GM23338 (cell line): ENCODE data around the gene DLX2.

ENCODE experiments used
- EZH2 ChIP-seq: fragments of 200-600 bp; sonication (generic); IDR thresholded peaks from one replicate; pipeline ENCODE4 v1.8.0; 2017; ENCODE audit warnings: antibody characterized with exemption, mild to moderate bottlenecking, low read depth; ENCODE audit not compliant: unreplicated experiment
- EZH2phosphoT487 ChIP-seq: fragments of 200-600 bp; sonication (generic); IDR thresholded peaks from one replicate; pipeline ENCODE4 v1.8.1; 2018; ENCODE audit warnings: antibody characterized with exemption; ENCODE audit not compliant: unreplicated experiment
- POLR2AphosphoS5 ChIP-seq: IDR thresholded peaks from 2 replicates; pipeline ENCODE4 v1.6.1; 2016; ENCODE audit warnings: antibody characterized with exemption, low read depth
- STAT1 ChIP-seq: IDR thresholded peaks from one replicate; pipeline ENCODE4 v1.6.1; 2016; ENCODE audit warnings: antibody characterized with exemption; ENCODE audit not compliant: unreplicated experiment
- TF ChIP-seq, protein P1 (sequence below), 2 experiments: fragments of 200-600 bp in 1 of 2; sonication (generic) in 1 of 2; conservative IDR thresholded peaks; 2 replicates each; pipeline versions ENCODE4 v1.5.1 to v1.6.1; 2016 to 2017; ENCODE audit warnings: antibody characterized with exemption in 2 of 2, low read depth in 2 of 2, mild to moderate bottlenecking in 2 of 2, moderate library complexity in 1 of 2
- TF ChIP-seq, protein P2 (sequence below): IDR thresholded peaks from one replicate; pipeline ENCODE4 v1.6.1; 2018; ENCODE audit warnings: antibody characterized with exemption; ENCODE audit not compliant: unreplicated experiment
- TF ChIP-seq, protein P3 (sequence below): fragments of 250-450 bp; sonication (Bioruptor Pico); IDR thresholded peaks from 2 replicates; pipeline ENCODE4 v1.5.0; 2020; ENCODE audit warnings: mild to moderate bottlenecking, moderate library complexity
- TF ChIP-seq, protein P4 (sequence below): IDR thresholded peaks from 2 replicates; pipeline ENCODE4 v1.6.1; 2016; ENCODE audit warnings: antibody characterized with exemption

DNA sequence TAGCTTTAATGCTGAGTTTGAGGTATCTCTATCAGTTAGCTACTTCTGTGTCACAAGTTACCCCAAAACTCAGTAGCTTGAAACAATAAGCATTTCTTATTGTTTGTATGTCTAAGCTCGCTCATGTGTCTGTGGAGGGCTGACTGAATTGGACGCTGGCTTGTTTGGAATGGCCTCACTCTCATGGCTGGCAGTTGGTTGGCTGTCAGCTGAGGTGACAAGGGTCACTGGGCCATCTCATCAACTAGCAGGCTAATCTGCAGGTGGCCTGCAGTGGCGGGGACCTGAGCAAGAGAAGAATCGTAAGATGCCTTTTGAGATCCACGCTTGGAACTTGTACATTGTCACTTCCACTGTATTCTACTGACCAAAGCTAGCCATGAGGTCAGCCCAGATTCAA, 13.4 kb upstream of the DLX2 start:
- TF ChIP-seq, protein P1, sequence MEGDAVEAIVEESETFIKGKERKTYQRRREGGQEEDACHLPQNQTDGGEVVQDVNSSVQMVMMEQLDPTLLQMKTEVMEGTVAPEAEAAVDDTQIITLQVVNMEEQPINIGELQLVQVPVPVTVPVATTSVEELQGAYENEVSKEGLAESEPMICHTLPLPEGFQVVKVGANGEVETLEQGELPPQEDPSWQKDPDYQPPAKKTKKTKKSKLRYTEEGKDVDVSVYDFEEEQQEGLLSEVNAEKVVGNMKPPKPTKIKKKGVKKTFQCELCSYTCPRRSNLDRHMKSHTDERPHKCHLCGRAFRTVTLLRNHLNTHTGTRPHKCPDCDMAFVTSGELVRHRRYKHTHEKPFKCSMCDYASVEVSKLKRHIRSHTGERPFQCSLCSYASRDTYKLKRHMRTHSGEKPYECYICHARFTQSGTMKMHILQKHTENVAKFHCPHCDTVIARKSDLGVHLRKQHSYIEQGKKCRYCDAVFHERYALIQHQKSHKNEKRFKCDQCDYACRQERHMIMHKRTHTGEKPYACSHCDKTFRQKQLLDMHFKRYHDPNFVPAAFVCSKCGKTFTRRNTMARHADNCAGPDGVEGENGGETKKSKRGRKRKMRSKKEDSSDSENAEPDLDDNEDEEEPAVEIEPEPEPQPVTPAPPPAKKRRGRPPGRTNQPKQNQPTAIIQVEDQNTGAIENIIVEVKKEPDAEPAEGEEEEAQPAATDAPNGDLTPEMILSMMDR (conservative IDR thresholded peaks at IDR 0.05; ENCODE audit: low read depth in 2 of 2) = no peak
- TF ChIP-seq EZH2phosphoT487 (no peak), EZH2 (no peak), POLR2AphosphoS5 (no peak), STAT1 (no peak)
- TF ChIP-seq, protein P2, sequence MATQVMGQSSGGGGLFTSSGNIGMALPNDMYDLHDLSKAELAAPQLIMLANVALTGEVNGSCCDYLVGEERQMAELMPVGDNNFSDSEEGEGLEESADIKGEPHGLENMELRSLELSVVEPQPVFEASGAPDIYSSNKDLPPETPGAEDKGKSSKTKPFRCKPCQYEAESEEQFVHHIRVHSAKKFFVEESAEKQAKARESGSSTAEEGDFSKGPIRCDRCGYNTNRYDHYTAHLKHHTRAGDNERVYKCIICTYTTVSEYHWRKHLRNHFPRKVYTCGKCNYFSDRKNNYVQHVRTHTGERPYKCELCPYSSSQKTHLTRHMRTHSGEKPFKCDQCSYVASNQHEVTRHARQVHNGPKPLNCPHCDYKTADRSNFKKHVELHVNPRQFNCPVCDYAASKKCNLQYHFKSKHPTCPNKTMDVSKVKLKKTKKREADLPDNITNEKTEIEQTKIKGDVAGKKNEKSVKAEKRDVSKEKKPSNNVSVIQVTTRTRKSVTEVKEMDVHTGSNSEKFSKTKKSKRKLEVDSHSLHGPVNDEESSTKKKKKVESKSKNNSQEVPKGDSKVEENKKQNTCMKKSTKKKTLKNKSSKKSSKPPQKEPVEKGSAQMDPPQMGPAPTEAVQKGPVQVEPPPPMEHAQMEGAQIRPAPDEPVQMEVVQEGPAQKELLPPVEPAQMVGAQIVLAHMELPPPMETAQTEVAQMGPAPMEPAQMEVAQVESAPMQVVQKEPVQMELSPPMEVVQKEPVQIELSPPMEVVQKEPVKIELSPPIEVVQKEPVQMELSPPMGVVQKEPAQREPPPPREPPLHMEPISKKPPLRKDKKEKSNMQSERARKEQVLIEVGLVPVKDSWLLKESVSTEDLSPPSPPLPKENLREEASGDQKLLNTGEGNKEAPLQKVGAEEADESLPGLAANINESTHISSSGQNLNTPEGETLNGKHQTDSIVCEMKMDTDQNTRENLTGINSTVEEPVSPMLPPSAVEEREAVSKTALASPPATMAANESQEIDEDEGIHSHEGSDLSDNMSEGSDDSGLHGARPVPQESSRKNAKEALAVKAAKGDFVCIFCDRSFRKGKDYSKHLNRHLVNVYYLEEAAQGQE = no peak
- TF ChIP-seq, protein P3, sequence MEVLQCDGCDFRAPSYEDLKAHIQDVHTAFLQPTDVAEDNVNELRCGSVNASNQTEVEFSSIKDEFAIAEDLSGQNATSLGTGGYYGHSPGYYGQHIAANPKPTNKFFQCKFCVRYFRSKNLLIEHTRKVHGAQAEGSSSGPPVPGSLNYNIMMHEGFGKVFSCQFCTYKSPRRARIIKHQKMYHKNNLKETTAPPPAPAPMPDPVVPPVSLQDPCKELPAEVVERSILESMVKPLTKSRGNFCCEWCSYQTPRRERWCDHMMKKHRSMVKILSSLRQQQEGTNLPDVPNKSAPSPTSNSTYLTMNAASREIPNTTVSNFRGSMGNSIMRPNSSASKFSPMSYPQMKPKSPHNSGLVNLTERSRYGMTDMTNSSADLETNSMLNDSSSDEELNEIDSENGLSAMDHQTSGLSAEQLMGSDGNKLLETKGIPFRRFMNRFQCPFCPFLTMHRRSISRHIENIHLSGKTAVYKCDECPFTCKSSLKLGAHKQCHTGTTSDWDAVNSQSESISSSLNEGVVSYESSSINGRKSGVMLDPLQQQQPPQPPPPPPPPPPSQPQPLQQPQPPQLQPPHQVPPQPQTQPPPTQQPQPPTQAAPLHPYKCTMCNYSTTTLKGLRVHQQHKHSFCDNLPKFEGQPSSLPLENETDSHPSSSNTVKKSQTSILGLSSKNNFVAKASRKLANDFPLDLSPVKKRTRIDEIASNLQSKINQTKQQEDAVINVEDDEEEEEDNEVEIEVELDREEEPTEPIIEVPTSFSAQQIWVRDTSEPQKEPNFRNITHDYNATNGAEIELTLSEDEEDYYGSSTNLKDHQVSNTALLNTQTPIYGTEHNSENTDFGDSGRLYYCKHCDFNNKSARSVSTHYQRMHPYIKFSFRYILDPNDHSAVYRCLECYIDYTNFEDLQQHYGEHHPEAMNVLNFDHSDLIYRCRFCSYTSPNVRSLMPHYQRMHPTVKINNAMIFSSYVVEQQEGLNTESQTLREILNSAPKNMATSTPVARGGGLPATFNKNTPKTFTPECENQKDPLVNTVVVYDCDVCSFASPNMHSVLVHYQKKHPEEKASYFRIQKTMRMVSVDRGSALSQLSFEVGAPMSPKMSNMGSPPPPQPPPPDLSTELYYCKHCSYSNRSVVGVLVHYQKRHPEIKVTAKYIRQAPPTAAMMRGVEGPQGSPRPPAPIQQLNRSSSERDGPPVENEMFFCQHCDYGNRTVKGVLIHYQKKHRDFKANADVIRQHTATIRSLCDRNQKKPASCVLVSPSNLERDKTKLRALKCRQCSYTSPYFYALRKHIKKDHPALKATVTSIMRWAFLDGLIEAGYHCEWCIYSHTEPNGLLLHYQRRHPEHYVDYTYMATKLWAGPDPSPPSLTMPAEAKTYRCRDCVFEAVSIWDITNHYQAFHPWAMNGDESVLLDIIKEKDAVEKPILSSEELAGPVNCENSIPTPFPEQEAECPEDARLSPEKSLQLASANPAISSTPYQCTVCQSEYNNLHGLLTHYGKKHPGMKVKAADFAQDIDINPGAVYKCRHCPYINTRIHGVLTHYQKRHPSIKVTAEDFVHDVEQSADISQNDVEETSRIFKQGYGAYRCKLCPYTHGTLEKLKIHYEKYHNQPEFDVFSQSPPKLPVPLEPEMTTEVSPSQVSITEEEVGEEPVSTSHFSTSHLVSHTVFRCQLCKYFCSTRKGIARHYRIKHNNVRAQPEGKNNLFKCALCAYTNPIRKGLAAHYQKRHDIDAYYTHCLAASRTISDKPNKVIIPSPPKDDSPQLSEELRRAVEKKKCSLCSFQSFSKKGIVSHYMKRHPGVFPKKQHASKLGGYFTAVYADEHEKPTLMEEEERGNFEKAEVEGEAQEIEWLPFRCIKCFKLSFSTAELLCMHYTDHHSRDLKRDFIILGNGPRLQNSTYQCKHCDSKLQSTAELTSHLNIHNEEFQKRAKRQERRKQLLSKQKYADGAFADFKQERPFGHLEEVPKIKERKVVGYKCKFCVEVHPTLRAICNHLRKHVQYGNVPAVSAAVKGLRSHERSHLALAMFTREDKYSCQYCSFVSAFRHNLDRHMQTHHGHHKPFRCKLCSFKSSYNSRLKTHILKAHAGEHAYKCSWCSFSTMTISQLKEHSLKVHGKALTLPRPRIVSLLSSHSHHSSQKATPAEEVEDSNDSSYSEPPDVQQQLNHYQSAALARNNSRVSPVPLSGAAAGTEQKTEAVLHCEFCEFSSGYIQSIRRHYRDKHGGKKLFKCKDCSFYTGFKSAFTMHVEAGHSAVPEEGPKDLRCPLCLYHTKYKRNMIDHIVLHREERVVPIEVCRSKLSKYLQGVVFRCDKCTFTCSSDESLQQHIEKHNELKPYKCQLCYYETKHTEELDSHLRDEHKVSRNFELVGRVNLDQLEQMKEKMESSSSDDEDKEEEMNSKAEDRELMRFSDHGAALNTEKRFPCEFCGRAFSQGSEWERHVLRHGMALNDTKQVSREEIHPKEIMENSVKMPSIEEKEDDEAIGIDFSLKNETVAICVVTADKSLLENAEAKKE (CRISPR knock-in tag) = no peak
- TF ChIP-seq, protein P4, sequence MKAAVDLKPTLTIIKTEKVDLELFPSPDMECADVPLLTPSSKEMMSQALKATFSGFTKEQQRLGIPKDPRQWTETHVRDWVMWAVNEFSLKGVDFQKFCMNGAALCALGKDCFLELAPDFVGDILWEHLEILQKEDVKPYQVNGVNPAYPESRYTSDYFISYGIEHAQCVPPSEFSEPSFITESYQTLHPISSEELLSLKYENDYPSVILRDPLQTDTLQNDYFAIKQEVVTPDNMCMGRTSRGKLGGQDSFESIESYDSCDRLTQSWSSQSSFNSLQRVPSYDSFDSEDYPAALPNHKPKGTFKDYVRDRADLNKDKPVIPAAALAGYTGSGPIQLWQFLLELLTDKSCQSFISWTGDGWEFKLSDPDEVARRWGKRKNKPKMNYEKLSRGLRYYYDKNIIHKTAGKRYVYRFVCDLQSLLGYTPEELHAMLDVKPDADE = no peak
